Activated CD4-positive, alpha-beta T cell treated with anti-CD3 and anti-CD28 coated beads, Interleukin-2, amount 10 ng/mL, durations not matched to agents 24 days and 14 days (primary cell): ENCODE results near the gene ATG14. TPM values are rescaled to one million over a fixed set of nuclear protein-coding genes. Genes with fewer than 3 reads are reported as not detected.
"Not testable (repeated sequence)": the region's sequence is repeated elsewhere in the genome, so short reads cannot be mapped to it uniquely, and the experiment has no call there.

Source experiments
- DNase-seq: peaks from one replicate; pipeline ENCODE4 v3.0.0; 2022
- H3K27ac Mint-ChIP-seq: one replicate; pipeline ENCODE4 v1.8.0; 2022; ENCODE audit warnings: mild to moderate bottlenecking, mixed read lengths
- H3K27me3 Mint-ChIP-seq: one replicate; pipeline ENCODE4 v1.8.0; 2022; ENCODE audit warnings: mixed read lengths
- H3K36me3 Mint-ChIP-seq: one replicate; pipeline ENCODE4 v1.8.0; 2022; ENCODE audit warnings: low read depth, mild to moderate bottlenecking, mixed read lengths
- H3K4me1 Mint-ChIP-seq: one replicate; pipeline ENCODE4 v1.8.0; 2021; ENCODE audit warnings: mixed read lengths
- H3K4me3 Mint-ChIP-seq: one replicate; pipeline ENCODE4 v1.8.0; 2022; ENCODE audit warnings: mild to moderate bottlenecking, moderate library complexity, mixed read lengths
- H3K9me3 Mint-ChIP-seq: one replicate; pipeline ENCODE4 v1.8.0; 2021; ENCODE audit warnings: mixed read lengths
- intact Hi-C: fragments of 100-400 bp; cut with micrococcal nuclease; formaldehyde crosslinking; loops from one replicate; pipeline ENCODE4 v1.15.1; 2023
- total RNA-seq: library from RNA; stranded (reverse); gene quantifications from 2 replicates; pipeline ENCODE4 v1.2.3, GENCODE V29; 2022

ATG14 gene
- total RNA-seq, 1 donor from 2014 or later: 5.8 TPM

- H3K27me3 Mint-ChIP-seq: no peaks in the 10 kb centered on the region
- H3K4me3 Mint-ChIP-seq: no peak overlapping the region
- no peaks in the 10 kb centered on the region for H3K36me3 Mint-ChIP-seq
- intact Hi-C loops: no loop called here
- no peaks in the 10 kb centered on the region for H3K4me1 Mint-ChIP-seq
- DNase-seq: no peak
- H3K9me3 Mint-ChIP-seq: no peaks in the 10 kb centered on the region
- no peak overlapping the region for H3K27ac Mint-ChIP-seq
These were observed 12.3 kb upstream of the ATG14 start for GRCh38 chr14:55423969-55424368.

GRCh38 chr14:55422338-55422737, 10.7 kb upstream of the ATG14 start:
- H3K36me3 Mint-ChIP-seq, H3K4me3 Mint-ChIP-seq, H3K4me1 Mint-ChIP-seq, H3K27me3 Mint-ChIP-seq, intact Hi-C loops, H3K27ac Mint-ChIP-seq, H3K9me3 Mint-ChIP-seq: not testable (repeated sequence)
- DNase-seq: peak; percentile 29

DNA sequence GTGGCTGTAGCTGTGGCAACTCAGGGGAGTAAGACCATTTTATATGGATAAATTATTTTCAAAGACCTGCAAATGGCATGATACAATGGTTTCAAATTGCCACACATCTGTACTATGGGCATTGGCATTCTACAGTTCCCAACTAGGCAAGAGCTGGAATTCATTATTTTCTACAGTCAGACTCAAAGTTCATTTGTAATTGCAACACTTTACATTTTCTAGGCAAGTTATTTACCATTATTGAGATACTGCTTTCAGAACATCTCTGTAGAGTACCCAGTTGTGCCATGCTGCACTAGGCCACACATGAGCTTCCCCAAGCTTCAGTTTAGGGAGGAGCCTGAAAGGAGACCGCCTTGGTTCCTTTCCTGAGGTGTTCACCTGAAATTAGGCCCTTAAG, 8.0 kb upstream of the ATG14 start:
- Mint-ChIP-seq H3K27me3 (peaks cover 4% of the 10 kb centered on the region), H3K4me3 (no peak overlapping the region), H3K36me3 (no peaks in the 10 kb centered on the region), H3K27ac (no peak overlapping the region), H3K9me3 (no peaks in the 10 kb centered on the region), H3K4me1 (peaks cover 6% of the 10 kb centered on the region)
- peak; percentile 37 for DNase-seq
- intact Hi-C loops: no loop called here

GRCh38 chr14:55418411-55418810, 6.8 kb upstream of the ATG14 start:
- Mint-ChIP-seq H3K27ac (no peak overlapping the region), H3K27me3 (peaks cover 4% of the 10 kb centered on the region), H3K4me3 (no peak overlapping the region), H3K9me3 (no peaks in the 10 kb centered on the region), H3K36me3 (no peaks in the 10 kb centered on the region), H3K4me1 (peaks cover 6% of the 10 kb centered on the region)
- intact Hi-C loops: no loop called here
- DNase-seq: no peak

GRCh38 chr14:55417955-55418354, 6.3 kb upstream of the ATG14 start:
- DNase-seq: no peak
- no peaks in the 10 kb centered on the region for H3K36me3 Mint-ChIP-seq
- intact Hi-C loops: no loop called here
- no peak overlapping the region for H3K4me3 Mint-ChIP-seq
- no peak overlapping the region for H3K27ac Mint-ChIP-seq
- peaks cover 6% of the 10 kb centered on the region for H3K4me1 Mint-ChIP-seq
- peaks cover 4% of the 10 kb centered on the region for H3K27me3 Mint-ChIP-seq
- no peaks in the 10 kb centered on the region for H3K9me3 Mint-ChIP-seq

DNA sequence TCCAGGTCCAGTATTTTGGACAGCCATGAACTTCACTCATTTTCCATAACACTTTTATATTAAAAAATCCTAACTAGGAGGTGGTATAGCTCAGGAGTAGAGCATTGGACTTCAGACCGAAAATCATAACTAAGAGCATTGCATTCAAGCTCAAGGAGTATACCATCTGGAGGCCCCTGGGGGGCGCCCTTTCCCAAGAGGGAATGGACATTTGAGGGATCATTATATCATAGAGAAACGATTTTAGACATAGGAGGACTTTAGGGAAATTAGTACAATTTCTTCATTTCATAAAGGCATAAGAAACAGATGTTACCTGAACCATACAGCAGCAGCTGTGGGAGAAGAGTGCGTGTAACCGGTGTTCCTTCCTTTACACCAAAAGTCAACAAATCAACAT, 5.2 kb upstream of the ATG14 start:
- intact Hi-C loops: no loop called here
- no peak overlapping the region for H3K27ac Mint-ChIP-seq
- DNase-seq: peak; percentile 64
- H3K36me3 Mint-ChIP-seq: no peaks in the 10 kb centered on the region
- no peak overlapping the region for H3K4me3 Mint-ChIP-seq
- H3K9me3 Mint-ChIP-seq: no peaks in the 10 kb centered on the region
- H3K27me3 Mint-ChIP-seq: peaks cover 4% of the 10 kb centered on the region
- peaks cover 13% of the 10 kb centered on the region for H3K4me1 Mint-ChIP-seq

- intact Hi-C loops: no loop called here
These were observed 2.9 kb upstream of the ATG14 start for GRCh38 chr14:55414551-55414950.

DNA sequence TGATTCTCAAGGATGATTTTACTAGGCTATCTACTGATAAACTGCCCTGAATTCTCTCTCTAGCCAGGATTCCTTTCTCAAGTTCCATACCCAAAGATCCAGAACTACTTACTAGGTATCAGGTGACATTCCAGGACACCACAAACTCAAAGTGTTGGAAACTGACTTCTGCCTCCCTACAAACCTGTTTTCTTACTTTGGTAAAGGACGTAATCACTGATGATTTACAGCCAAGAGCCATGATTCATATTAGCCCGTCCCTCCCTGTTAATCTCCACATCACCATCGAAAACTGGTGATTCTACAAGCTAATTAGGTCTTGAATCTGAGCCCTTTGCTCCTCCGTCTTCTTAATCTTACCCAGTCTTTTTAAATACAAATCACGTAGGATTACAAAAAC, 1.0 kb upstream of the ATG14 start:
- Mint-ChIP-seq H3K4me3 (peak overlapping the region; percentile 91), H3K4me1 (peaks cover 30% of the 10 kb centered on the region), H3K9me3 (no peaks in the 10 kb centered on the region), H3K36me3 (no peaks in the 10 kb centered on the region), H3K27ac (no peak overlapping the region), H3K27me3 (peaks cover 4% of the 10 kb centered on the region)
- no peak for DNase-seq
- intact Hi-C loops: no loop called here

More at GRCh38 chr14:55414551-55414950, 2.9 kb upstream of the ATG14 start:
- no peak for DNase-seq
- Mint-ChIP-seq H3K27ac (no peak overlapping the region), H3K4me1 (peaks cover 26% of the 10 kb centered on the region), H3K9me3 (no peaks in the 10 kb centered on the region), H3K27me3 (peaks cover 4% of the 10 kb centered on the region), H3K4me3 (no peak overlapping the region), H3K36me3 (no peaks in the 10 kb centered on the region)

- intact Hi-C loops: loop anchor here (1.0 kb wide), 4 partner anchors 25 to 169 kb away; partner anchors contain the start of gene KTN1
- H3K27ac Mint-ChIP-seq: peak overlapping the region; percentile 85
- DNase-seq: no peak
- H3K4me3 Mint-ChIP-seq: peak overlapping the region; percentile 91
- H3K4me1 Mint-ChIP-seq: peaks cover 25% of the 10 kb centered on the region
- H3K27me3 Mint-ChIP-seq: peaks cover 4% of the 10 kb centered on the region
- H3K9me3 Mint-ChIP-seq: no peaks in the 10 kb centered on the region
- no peaks in the 10 kb centered on the region for H3K36me3 Mint-ChIP-seq
These were observed 754 bp downstream of the ATG14 start for GRCh38 chr14:55410876-55411275.

GRCh38 chr14:55404173-55404854, 7.3 kb downstream of the ATG14 start:
- H3K4me1 Mint-ChIP-seq: peaks cover 14% of the 10 kb centered on the region
- H3K27ac Mint-ChIP-seq: peak overlapping the region; percentile 35
- intact Hi-C loops: no loop called here
- H3K9me3 Mint-ChIP-seq: no peaks in the 10 kb centered on the region
- no peak for DNase-seq
- no peaks in the 10 kb centered on the region for H3K36me3 Mint-ChIP-seq
- no peaks in the 10 kb centered on the region for H3K27me3 Mint-ChIP-seq
- no peak overlapping the region for H3K4me3 Mint-ChIP-seq

DNA sequence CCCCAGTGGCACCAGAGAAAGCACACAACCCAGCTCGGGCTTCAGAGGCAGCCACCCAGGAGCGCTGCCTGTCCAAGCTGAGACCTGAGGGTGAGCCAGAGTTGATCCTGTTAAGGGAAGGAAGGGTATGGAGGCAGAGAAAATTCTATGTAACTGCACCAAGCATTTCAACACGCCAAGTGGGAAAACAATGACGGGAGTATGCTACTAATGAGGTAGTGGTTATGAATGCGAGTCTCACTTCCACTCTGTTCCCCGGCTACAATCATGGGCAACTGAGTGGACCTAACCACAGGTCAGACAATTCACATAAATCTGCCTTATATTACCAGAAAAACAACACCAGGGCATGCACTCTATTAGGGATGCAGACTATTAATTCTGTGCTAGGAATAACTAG, 9.9 kb downstream of the ATG14 start:
- peaks cover 15% of the 10 kb centered on the region for H3K4me1 Mint-ChIP-seq
- DNase-seq: no peak
- H3K27ac Mint-ChIP-seq: no peak overlapping the region
- no peaks in the 10 kb centered on the region for H3K9me3 Mint-ChIP-seq
- no peaks in the 10 kb centered on the region for H3K27me3 Mint-ChIP-seq
- H3K36me3 Mint-ChIP-seq: no peaks in the 10 kb centered on the region
- intact Hi-C loops: no loop called here
- H3K4me3 Mint-ChIP-seq: no peak overlapping the region

DNA sequence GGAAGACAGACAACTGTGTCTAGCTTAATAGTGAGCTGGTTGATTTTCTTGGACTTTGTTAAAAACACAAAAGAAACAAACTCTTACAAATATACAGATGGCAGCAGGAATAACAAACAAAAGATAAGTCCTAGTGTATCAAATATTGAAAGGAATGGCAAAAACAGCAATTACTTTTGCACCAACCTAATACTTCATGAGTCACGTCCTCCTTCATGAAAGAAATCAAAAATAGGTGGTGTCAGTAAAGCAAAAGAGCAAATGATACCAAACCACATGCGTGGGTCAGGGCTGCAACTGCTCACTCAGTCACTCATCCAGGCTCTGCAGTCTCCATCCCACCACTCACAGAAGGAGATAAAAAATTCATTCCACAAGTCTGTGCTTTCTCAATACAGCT, 11.8 kb downstream of the ATG14 start:
- no peaks in the 10 kb centered on the region for H3K27me3 Mint-ChIP-seq
- intact Hi-C loops: no loop called here
- H3K36me3 Mint-ChIP-seq: peaks cover 9% of the 10 kb centered on the region
- H3K27ac Mint-ChIP-seq: no peak overlapping the region
- no peak overlapping the region for H3K4me3 Mint-ChIP-seq
- peaks cover 17% of the 10 kb centered on the region for H3K4me1 Mint-ChIP-seq
- H3K9me3 Mint-ChIP-seq: no peaks in the 10 kb centered on the region
- DNase-seq: no peak

DNA sequence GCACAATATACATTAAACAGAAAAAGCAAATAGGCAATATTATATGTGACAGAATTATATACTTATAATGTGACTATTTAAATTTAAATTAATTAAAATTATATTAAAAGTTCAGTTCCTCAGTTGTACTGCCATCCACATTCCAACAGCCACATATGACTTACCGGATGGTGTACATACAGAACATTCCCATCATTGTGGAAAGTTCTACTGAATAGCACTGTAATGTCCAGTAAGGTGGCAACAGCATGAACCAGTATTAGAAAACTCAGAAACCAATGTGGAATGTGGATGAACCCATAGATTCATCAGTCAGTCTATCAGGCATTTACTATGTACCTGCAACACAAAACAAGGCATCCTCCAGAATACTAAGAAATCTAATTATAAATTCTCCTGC, 12.4 kb downstream of the ATG14 start:
- DNase-seq: no peak
- Mint-ChIP-seq H3K4me3 (no peak overlapping the region), H3K4me1 (peaks cover 13% of the 10 kb centered on the region), H3K27me3 (no peaks in the 10 kb centered on the region), H3K27ac (no peak overlapping the region), H3K36me3 (peaks cover 11% of the 10 kb centered on the region), H3K9me3 (no peaks in the 10 kb centered on the region)
- intact Hi-C loops: no loop called here

DNA sequence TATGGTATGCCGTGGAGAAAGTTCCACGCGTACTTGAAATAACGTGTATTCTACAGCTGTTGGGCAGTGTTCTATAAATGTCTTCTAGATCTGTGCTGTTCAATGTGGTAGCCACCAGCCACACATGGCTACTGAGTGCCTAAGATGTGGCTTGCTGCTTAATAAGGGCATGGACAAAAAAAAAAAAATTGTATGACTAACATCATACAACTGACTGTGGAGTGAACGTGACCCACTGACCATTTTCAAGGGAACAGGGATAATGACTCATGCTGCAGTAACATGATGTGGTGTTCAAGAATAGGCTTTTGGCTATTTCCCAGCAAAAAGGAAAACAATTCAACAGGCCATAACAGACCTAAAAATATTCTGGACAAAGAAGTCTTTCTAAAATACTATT, 13.0 kb downstream of the ATG14 start:
- H3K36me3 Mint-ChIP-seq: peaks cover 11% of the 10 kb centered on the region
- H3K27ac Mint-ChIP-seq: no peak overlapping the region
- DNase-seq: no peak

GRCh38 chr14:55389330-55389729, 22.3 kb downstream of the ATG14 start:
- peaks cover 40% of the 10 kb centered on the region for H3K4me1 Mint-ChIP-seq
- intact Hi-C loops: no loop called here
- peaks cover 46% of the 10 kb centered on the region for H3K36me3 Mint-ChIP-seq
- H3K27ac Mint-ChIP-seq: no peak overlapping the region
- no peaks in the 10 kb centered on the region for H3K27me3 Mint-ChIP-seq
- no peak for DNase-seq
- H3K4me3 Mint-ChIP-seq: no peak overlapping the region
- peaks cover 7% of the 10 kb centered on the region for H3K9me3 Mint-ChIP-seq

More for the DNA sequence above, 13.0 kb downstream of the ATG14 start:
- H3K4me1 Mint-ChIP-seq: peaks cover 11% of the 10 kb centered on the region
- no peaks in the 10 kb centered on the region for H3K27me3 Mint-ChIP-seq
- H3K4me3 Mint-ChIP-seq: no peak overlapping the region
- intact Hi-C loops: no loop called here
- H3K9me3 Mint-ChIP-seq: no peaks in the 10 kb centered on the region
